Small intestine (tissue), 7 donors: ENCODE results near the gene PRELP. TPM values are rescaled to one million over a fixed set of nuclear protein-coding genes. Genes with fewer than 3 reads are reported as not detected.

Source experiments
- DNase-seq, 2 donors: peaks; one replicate each; pipeline versions ENCODE4 v3.0.0 to v3.0.0-alpha.2; 2013
- FAIRE-seq: peaks from 2 replicates; lab custom pipeline; 2012; peaks lifted over from hg19 to GRCh38; lab: Jason Lieb, UNC
- H3K27ac ChIP-seq, 3 donors: one replicate each; pipeline ENCODE4 v1.5.1; 2013; ENCODE audit warnings: low read length in 2 of 3, mild to moderate bottlenecking in 2 of 3, control low read depth in 1 of 3, inconsistent platforms in 1 of 3, low read depth in 1 of 3, moderate library complexity in 1 of 3
- H3K27me3 ChIP-seq, 3 donors: one replicate each; pipeline ENCODE4 v1.6.1; 2013; ENCODE audit warnings: low read length in 3 of 3, inconsistent platforms in 1 of 3; ENCODE audit not compliant: control insufficient read depth in 3 of 3, insufficient read depth in 3 of 3
- H3K36me3 ChIP-seq, 3 donors: one replicate each; pipeline ENCODE4 v1.6.1; 2013; ENCODE audit warnings: low read length in 3 of 3, inconsistent platforms in 1 of 3, low read depth in 1 of 3, mild to moderate bottlenecking in 1 of 3, moderate library complexity in 1 of 3; ENCODE audit not compliant: control insufficient read depth in 3 of 3, insufficient read depth in 2 of 3
- H3K4me1 ChIP-seq, 3 donors: one replicate each; pipeline ENCODE4 v1.6.1; 2013; ENCODE audit warnings: low read length in 2 of 3, inconsistent platforms in 1 of 3, low read depth in 1 of 3, mild to moderate bottlenecking in 1 of 3, moderate library complexity in 1 of 3; ENCODE audit not compliant: control insufficient read depth in 3 of 3, insufficient read depth in 2 of 3
- H3K4me3 ChIP-seq, 3 donors: one replicate each; pipeline ENCODE4 v1.5.1; 2013; ENCODE audit warnings: low read length in 3 of 3, control low read depth in 1 of 3, inconsistent platforms in 1 of 3, low read depth in 1 of 3, mild to moderate bottlenecking in 1 of 3, moderate library complexity in 1 of 3
- H3K9me3 ChIP-seq, 2 donors: one replicate each; pipeline ENCODE4 v1.6.1; 2013; ENCODE audit warnings: low read depth in 1 of 2, low read length in 1 of 2; ENCODE audit not compliant: control insufficient read depth in 2 of 2, insufficient read depth in 1 of 2
- WGBS, 3 donors: extraction: QIAGEN DNeasy Blood & Tissue Kit; methylation state at CpG; one replicate each; pipeline ENCODE4 v1.1.7; 2013; 5-methylcytosine and 5-hydroxymethylcytosine counted together
- polyA plus RNA-seq, 4 donors: library from polyadenylated mRNA; stranded (reverse) in 3 of 4; unstranded in 1 of 4; fragments of 200-250 nt in 3 of 4; fragments of 120-200 nt in 1 of 4; gene quantifications; one replicate each; pipeline versions ENCODE4 v1.2.1 to v1.2.3, GENCODE V29; 2013
- donor health status: healthy with polysubstance abuse.
- donor health status: control.
- donor health status: control.
- donor health status: Bipolar disorder and iron deficiency.
- donor health status: healthy.

Gene PRELP
- polyA plus RNA-seq, 4 donors: 0.22 to 27.0 (median 0.46) TPM

GRCh38 chr1:203473781-203474305, 1.8 kb upstream of the PRELP start:
- Histone ChIP-seq H3K27ac (no peak overlapping the region), H3K27me3 (no peaks in the 10 kb centered on the region), H3K9me3 (no peaks in the 10 kb centered on the region), H3K36me3 (no peaks in the 10 kb centered on the region), H3K4me3 (no peak overlapping the region), H3K4me1 (peaks cover 0 to 11% (median 0%) of the 10 kb centered on the region in 3 donors)
- DNase-seq: no peak
- no peak for FAIRE-seq
- WGBS, 3 donors: 81 to 86% (median 84%) methylated on average over 9 of the region's 9 CpGs

DNA sequence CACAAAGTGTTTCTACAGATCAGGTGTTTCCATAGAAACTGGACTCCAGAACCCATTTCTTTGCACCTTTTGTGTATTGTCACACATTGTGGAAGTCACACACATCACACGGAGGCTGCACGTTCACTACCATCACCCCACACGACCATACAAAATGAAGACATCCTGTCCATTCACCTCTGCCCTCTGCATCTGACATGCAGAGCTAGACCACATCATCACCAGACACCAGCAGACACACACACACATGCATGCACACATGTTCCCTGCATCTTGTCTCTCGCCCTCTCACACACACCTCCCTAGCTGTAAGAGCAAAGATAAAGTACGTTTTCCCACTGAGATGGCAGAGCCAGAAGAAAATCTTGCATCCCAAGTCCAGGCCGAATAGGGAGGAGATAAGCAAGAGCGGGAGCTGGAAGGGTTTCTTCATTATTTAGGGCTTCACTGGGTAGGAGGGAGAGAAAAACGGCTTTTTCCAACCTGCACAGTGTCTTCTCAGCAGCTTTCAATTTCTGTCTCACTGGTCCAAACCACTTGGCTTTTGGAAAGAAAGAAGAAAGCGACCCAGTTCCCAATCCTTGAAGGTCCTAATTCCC, 709 bp downstream of the PRELP start:
- FAIRE-seq: no peak

DNA sequence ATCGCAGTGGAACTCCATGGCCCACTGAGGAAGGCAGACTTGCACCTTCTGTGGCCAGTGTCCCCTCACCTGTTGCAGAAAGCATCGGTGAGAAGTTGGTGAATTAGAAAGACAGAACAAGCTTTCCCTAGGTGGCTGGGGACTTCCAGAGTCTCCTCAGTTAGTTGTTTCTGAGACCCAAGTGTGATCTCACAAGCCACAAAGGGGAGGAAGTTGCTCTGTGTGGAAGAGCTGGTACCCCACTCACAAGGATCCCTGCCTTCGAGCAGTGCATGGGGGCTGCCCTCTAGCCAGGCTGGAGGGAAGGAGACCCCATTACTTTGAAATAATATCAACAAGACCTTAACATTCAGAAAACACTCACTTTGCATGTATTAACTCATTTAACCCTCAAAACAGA, 2.1 kb downstream of the PRELP start:
- FAIRE-seq (no peak), DNase-seq (no peak)
- no peak overlapping the region for H3K4me3 ChIP-seq
- H3K36me3 ChIP-seq: no peaks in the 10 kb centered on the region
- H3K9me3 ChIP-seq: no peaks in the 10 kb centered on the region
- peak overlapping the region in 1 of 3 donors; percentile 13 for H3K27ac ChIP-seq
- H3K27me3 ChIP-seq: no peaks in the 10 kb centered on the region
- H3K4me1 ChIP-seq: peaks cover 0 to 13% (median 0%) of the 10 kb centered on the region in 3 donors
- 79 to 89% (median 87%) methylated on average over 3 of the region's 3 CpGs for WGBS, 3 donors

More for the DNA sequence above, 709 bp downstream of the PRELP start:
- WGBS, 3 donors: 62 to 70% (median 65%) methylated on average over 9 of the region's 9 CpGs
- no peak for DNase-seq
- no peaks in the 10 kb centered on the region for H3K27me3 ChIP-seq
- H3K4me1 ChIP-seq: peaks cover 0 to 13% (median 0%) of the 10 kb centered on the region in 3 donors
- H3K27ac ChIP-seq: no peak overlapping the region
- no peaks in the 10 kb centered on the region for H3K36me3 ChIP-seq
- H3K4me3 ChIP-seq: no peak overlapping the region
- no peaks in the 10 kb centered on the region for H3K9me3 ChIP-seq

DNA sequence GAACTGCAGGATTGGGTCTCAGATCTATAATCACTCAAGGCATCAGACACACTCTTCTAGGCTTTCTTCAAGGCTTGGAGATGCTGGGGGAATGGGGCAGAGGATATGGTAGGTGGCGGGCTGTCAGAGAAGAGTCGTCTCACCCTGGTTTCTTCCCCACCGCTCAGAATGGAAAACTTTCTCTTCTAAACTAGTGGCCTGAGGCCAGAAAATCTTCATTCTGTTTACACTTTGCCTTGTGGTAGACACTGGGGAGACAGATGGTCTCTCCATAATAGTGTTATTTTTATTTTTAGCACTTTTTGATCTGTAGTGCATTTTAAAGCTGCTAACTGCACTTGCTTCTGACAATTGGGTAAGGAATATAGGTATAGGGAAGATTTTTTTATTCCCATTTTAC, 2.6 kb downstream of the PRELP start:
- DNase-seq (no peak), FAIRE-seq (no peak)
- Histone ChIP-seq H3K4me1 (peaks cover 0 to 13% (median 0%) of the 10 kb centered on the region in 3 donors), H3K9me3 (no peaks in the 10 kb centered on the region), H3K27me3 (no peaks in the 10 kb centered on the region), H3K27ac (no peak overlapping the region), H3K4me3 (no peak overlapping the region), H3K36me3 (no peaks in the 10 kb centered on the region)
- 71 to 90% (median 73%) methylated on average over 3 of the region's 3 CpGs for WGBS, 3 donors

GRCh38 chr1:203478986-203479385, 3.4 kb downstream of the PRELP start:
- 92 to 99% (median 92%) methylated on average over 5 of the region's 5 CpGs for WGBS, 3 donors
- no peak for DNase-seq
- Histone ChIP-seq H3K27ac (no peak overlapping the region), H3K4me1 (peaks cover 0 to 13% (median 0%) of the 10 kb centered on the region in 3 donors), H3K4me3 (no peak overlapping the region), H3K9me3 (no peaks in the 10 kb centered on the region), H3K36me3 (no peaks in the 10 kb centered on the region), H3K27me3 (no peaks in the 10 kb centered on the region)
- FAIRE-seq: no peak

DNA sequence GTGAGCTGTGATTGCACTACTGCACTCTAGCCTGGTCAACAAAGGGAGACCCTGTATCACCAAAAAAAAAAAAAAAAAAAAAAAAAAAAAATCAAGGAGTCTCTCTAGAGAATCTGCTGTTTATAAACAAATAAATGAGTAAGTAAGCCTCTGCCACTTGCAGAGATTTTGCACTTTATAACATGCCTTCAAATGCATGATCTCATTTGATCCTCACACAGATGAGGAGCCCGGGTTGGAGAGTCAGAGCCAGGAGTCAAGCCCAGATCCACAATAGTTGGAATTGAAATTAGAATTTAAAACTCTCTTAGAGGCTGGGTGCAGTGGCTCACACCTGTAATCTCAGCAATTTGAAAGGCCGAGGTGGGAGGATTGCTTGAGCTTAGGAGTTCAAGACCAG, 4.0 kb downstream of the PRELP start:
- Histone ChIP-seq H3K36me3 (no peaks in the 10 kb centered on the region), H3K4me1 (peaks cover 0 to 13% (median 0%) of the 10 kb centered on the region in 3 donors), H3K9me3 (no peaks in the 10 kb centered on the region), H3K4me3 (no peak overlapping the region), H3K27me3 (no peaks in the 10 kb centered on the region), H3K27ac (no peak overlapping the region)
- no peak for DNase-seq
- FAIRE-seq: no peak
- 75 to 82% (median 80%) methylated on average over 2 of the region's 2 CpGs for WGBS, 3 donors

GRCh38 chr1:203480084-203480483, 4.5 kb downstream of the PRELP start:
- Histone ChIP-seq H3K9me3 (no peaks in the 10 kb centered on the region), H3K27ac (peak overlapping the region in 1 of 3 donors; percentile 63), H3K4me1 (peaks cover 0 to 11% (median 0%) of the 10 kb centered on the region in 3 donors), H3K27me3 (no peaks in the 10 kb centered on the region), H3K4me3 (no peak overlapping the region), H3K36me3 (no peaks in the 10 kb centered on the region)
- FAIRE-seq (no peak), DNase-seq (no peak)
- 60 to 66% (median 65%) methylated on average over 2 of the region's 2 CpGs for WGBS, 3 donors

- Histone ChIP-seq H3K27ac (peak overlapping the region in 2 of 3 donors; percentile 5 to 63), H3K9me3 (no peaks in the 10 kb centered on the region), H3K4me1 (peaks cover 0 to 7% (median 0%) of the 10 kb centered on the region in 3 donors), H3K36me3 (no peaks in the 10 kb centered on the region), H3K4me3 (no peak overlapping the region), H3K27me3 (no peaks in the 10 kb centered on the region)
- 16 to 24% (median 23%) methylated on average over 6 of the region's 6 CpGs for WGBS, 3 donors
- FAIRE-seq (no peak), DNase-seq (peak; percentile 81 to 85)
These were observed 5.0 kb downstream of the PRELP start for GRCh38 chr1:203480525-203481084.
